Astrocyte of the spinal cord (primary cell): ENCODE measurements around the gene PTPRF.

Experiments used
- DNase-seq: peaks from one replicate; pipeline ENCODE4 v3.0.0; 2011; ENCODE audit warnings: low read depth, low spot score
- H3K4me3 ChIP-seq: 2 replicates; pipeline ENCODE4 v1.5.1; 2011; ENCODE audit warnings: low read depth, mild to moderate bottlenecking, low read length, moderate library complexity
- in situ Hi-C: cut with HindIII; loops from 2 replicates; pipeline ENCODE4 v1.10.0; 2017; ENCODE audit warnings: low sequenced_read_pairs
- TF ChIP-seq, protein P1 (sequence below): IDR thresholded peaks from 2 replicates; pipeline ENCODE4 v1.5.1; 2012; ENCODE audit warnings: low read depth, mild to moderate bottlenecking, low read length, inconsistent platforms

The PTPRF gene

DNA sequence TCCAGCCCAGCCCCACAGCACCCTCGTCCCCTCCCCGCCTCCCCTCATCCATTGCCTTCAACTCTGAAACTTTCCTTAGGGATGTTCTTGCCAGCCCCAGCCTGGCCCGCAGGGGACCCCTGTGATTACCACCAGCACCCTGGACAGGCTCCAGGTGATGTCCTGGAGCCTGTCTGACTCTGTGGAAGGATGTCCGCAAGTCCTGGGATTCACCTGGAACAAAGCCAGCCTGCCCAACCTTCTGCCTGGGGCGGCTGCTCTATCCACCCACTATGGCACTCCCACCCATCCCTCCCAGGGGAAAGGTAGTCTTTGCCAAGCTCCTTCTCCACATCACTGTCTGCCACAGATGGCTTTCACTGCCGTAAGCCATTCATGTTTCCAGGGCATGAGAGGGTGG, 24.4 kb upstream of the PTPRF start:
- DNase-seq, result no peak
- H3K4me3 ChIP-seq, result no peak overlapping the region
- in situ Hi-C loops, result no loop called here
- TF ChIP-seq, protein P1, sequence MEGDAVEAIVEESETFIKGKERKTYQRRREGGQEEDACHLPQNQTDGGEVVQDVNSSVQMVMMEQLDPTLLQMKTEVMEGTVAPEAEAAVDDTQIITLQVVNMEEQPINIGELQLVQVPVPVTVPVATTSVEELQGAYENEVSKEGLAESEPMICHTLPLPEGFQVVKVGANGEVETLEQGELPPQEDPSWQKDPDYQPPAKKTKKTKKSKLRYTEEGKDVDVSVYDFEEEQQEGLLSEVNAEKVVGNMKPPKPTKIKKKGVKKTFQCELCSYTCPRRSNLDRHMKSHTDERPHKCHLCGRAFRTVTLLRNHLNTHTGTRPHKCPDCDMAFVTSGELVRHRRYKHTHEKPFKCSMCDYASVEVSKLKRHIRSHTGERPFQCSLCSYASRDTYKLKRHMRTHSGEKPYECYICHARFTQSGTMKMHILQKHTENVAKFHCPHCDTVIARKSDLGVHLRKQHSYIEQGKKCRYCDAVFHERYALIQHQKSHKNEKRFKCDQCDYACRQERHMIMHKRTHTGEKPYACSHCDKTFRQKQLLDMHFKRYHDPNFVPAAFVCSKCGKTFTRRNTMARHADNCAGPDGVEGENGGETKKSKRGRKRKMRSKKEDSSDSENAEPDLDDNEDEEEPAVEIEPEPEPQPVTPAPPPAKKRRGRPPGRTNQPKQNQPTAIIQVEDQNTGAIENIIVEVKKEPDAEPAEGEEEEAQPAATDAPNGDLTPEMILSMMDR, result no peak

DNA sequence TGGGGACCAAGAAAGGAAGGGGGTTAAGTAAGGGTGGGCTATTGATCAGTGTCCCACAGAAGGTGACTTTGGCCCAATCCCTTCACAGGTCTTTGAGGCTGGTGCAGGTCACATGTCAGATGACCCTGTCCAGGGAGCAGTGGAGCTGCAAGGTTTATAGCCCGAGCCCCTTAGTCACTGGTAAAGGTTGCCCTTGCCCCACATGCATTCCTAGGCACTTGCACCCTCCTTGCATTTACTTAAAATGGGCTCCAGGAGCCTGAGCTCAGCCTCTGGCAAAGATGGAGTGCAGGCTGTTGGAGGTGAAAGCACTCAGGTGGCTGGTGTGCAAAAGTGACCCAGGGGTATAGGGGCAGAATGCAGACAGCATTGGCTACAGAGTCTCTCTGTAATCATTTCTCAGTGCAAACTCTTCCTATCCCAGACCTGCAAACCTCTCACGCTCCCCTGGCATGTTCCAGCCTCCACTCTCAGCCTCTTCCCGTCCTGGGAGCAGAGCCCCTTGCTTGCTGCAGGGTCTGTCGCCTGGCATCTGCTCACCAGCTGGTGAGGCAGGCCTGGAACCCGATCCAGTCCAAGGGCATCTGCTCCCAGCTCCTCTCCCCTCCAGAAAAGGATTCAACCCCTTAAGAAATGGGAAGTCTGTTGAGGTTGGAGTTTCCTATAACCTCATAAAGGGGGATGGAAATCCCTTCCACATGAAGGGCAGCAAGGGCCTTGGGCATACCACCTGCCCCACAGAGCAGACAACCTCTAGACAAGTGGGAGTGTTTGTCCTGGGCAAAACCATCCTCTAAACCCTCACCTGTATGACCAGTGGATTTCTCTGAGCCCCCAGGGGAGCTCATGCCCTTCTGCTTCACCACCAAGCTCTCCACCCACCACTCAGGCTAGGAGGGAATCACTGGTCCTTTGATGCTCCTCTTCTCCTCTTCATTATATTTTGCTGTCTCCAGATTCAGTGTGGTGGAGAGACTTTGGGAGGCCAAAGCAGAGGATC, 23.1 kb upstream of the PTPRF start:
- no peak overlapping the region for H3K4me3 ChIP-seq
- no peak for DNase-seq
- TF ChIP-seq, protein P1, result no peak
- in situ Hi-C loops, result no loop called here

DNA sequence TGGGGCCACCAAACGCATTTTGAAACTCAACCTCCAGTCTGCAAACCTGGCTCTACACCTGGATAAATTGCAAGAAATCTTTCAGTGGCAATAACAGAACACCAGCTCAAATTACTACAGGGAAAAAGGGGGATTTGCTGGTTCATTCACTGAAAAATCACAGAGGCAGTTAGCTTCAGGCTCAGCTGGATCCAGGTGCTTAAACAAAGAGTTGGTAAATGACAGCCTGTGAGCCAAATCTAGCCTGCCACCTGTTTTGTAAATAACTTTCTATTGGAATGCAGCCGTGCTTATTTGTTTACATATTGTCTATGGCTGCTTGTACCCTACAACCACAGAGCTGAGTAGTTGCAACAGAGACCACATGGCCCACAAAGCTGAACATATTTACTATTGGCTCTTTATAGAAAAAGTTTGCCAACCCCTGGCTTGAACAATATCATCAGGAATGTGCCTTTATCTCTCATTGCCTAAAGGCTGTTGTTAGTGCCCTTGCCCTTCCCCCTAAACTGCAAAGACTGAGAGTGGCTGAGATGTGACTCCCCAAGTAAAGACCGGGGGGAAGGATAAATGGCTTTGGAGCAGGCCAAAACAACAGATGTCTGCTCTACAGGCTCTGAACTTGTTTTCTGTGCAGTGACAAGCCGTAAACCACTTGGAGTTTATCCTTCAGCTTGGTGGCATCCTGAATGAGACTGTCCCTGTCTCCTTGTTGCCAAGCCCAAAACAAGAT, 21.5 kb upstream of the PTPRF start:
- in situ Hi-C loops, result no loop called here
- H3K4me3 ChIP-seq, result no peak overlapping the region
- DNase-seq, result no peak
- TF ChIP-seq, protein P1, result no peak

DNA sequence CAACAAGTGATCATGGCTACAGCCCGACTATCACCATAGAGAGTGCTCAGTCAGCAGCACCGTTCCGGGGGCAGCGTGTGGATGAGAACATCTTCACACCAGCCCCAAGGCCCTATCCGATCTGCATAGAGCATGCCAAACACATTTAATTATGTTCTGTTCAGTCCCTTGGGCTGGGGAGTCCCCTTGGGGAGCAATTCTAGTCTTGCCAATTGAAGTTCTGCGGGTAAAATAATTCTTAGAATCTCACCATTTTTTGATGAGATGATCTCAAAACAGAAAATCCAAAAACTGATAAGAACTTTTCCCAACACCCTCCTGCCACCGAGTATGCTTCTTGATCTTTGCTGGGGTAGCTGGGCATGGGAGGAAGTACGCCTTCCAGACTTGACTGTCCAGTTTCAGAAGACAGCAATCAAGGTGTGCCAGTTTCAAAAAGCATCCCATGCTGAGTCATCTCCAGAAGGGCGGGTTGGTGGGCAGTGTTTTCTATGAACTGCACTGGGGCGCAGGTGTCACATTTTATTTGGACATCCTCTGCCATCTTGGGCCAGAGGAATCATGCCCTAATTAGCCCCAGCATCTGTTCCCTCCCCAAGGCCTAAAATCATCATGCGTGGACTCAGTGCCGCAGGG, 20.8 kb upstream of the PTPRF start:
- in situ Hi-C loops, result no loop called here
- DNase-seq, result no peak
- TF ChIP-seq, protein P1, result no peak
- no peak overlapping the region for H3K4me3 ChIP-seq

DNA sequence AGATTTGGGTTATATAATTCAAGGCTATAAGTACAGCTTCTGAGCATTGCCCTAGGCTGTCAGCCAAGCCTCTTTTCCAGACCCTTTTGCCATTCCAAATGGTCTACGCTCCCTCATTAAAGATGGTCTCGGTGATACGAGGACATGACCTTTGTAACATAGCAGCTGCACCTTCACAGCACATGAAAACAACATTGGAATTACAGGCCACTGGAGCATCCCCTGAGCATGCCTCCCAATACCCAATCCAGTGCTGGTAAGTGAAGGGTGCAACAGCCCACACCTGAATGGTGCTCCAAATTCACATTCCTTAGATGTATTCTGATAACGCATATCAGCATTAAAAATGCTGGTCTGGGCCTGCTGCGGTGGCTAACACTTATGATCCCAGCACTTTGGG, 20.1 kb upstream of the PTPRF start:
- TF ChIP-seq, protein P1, result no peak
- in situ Hi-C loops, result no loop called here
- no peak overlapping the region for H3K4me3 ChIP-seq
- DNase-seq, result no peak

DNA sequence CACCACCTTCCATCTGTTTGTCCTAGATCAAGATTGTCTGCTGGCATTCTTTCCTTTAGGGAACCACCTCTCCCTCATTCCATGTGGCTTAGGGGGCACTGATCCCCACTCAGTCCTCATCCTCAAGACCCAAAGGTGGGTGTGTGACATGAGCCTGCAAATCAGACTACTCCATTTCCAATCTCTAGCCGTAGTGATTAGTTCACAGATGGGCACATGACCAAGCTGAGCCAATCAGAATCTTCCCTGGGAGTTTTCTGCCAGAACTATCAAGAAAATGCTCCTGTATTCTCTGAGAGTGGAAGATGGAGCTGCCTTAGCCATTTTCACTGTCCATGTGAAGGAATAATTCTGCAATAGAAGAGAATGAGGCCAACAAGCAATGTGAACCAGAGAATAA, 19.3 kb upstream of the PTPRF start:
- H3K4me3 ChIP-seq, result no peak overlapping the region
- in situ Hi-C loops, result no loop called here
- TF ChIP-seq, protein P1, result no peak
- DNase-seq, result no peak
